BLaER1 treated with 17β-estradiol and CSF1 and Interleukin-3, amounts not matched to agents 10 nM and 100 nM (cell line): ENCODE results near the gene VIPAS39.

Experiments
- H3K27ac ChIP-seq, 11 experiments: shearing (Covaris generic); formaldehyde crosslinking; 2 replicates each; pipeline ENCODE4 v1.8.1; 2022
- H3K27me3 ChIP-seq, 11 experiments: shearing (Covaris generic); formaldehyde crosslinking; 2 replicates each; pipeline ENCODE4 v1.8.1; 2022
- H3K36me3 ChIP-seq, 11 experiments: shearing (Covaris generic); formaldehyde crosslinking; 2 replicates each; pipeline ENCODE4 v1.8.1; 2022
- H3K4me1 ChIP-seq, 10 experiments: shearing (Covaris generic); formaldehyde crosslinking; 2 replicates each; pipeline ENCODE4 v1.8.1; 2022
- H3K4me2 ChIP-seq, 11 experiments: shearing (Covaris generic); formaldehyde crosslinking; 2 replicates each; pipeline ENCODE4 v1.8.1; 2022
- H3K4me3 ChIP-seq, 10 experiments: shearing (Covaris generic); formaldehyde crosslinking; 2 replicates each; pipeline ENCODE4 v1.8.1; 2022
- H3K9ac ChIP-seq, 11 experiments: shearing (Covaris generic); formaldehyde crosslinking; 2 replicates each; pipeline ENCODE4 v1.8.1; 2022
- H3K9me3 ChIP-seq, 11 experiments: shearing (Covaris generic); formaldehyde crosslinking; replicated peaks in 1 of 11; 2 replicates each; pipeline ENCODE4 v1.8.1; 2022
- H4K20me1 ChIP-seq, 11 experiments: shearing (Covaris generic); formaldehyde crosslinking; 2 replicates each; pipeline ENCODE4 v1.8.1; 2022
- Cebpa-rat ChIP-seq, 11 experiments: shearing (Covaris generic); IDR thresholded peaks; 2 replicates each; pipeline ENCODE4 v1.8.1; 2022

VIPAS39 gene

GRCh38 chr14:77491056-77491455, 33.7 kb upstream of the VIPAS39 start:
- no peak for TF ChIP-seq Cebpa-rat (IDR thresholded peaks at IDR 0.05)
- H3K4me3 ChIP-seq = no peak overlapping the region
- peaks cover 0 to 28% (median 18%) of the 10 kb centered on the region in 10 experiments; a peak in 16 of 20 replicates for H3K4me1 ChIP-seq
- H3K4me2 ChIP-seq = no peak overlapping the region
- H3K36me3 ChIP-seq = no peaks in the 10 kb centered on the region
- H3K9ac ChIP-seq = no peak overlapping the region
- H4K20me1 ChIP-seq = no peaks in the 10 kb centered on the region
- H3K27me3 ChIP-seq = no peaks in the 10 kb centered on the region
- no peak overlapping the region for H3K27ac ChIP-seq
- H3K9me3 ChIP-seq = no peaks in the 10 kb centered on the region

DNA sequence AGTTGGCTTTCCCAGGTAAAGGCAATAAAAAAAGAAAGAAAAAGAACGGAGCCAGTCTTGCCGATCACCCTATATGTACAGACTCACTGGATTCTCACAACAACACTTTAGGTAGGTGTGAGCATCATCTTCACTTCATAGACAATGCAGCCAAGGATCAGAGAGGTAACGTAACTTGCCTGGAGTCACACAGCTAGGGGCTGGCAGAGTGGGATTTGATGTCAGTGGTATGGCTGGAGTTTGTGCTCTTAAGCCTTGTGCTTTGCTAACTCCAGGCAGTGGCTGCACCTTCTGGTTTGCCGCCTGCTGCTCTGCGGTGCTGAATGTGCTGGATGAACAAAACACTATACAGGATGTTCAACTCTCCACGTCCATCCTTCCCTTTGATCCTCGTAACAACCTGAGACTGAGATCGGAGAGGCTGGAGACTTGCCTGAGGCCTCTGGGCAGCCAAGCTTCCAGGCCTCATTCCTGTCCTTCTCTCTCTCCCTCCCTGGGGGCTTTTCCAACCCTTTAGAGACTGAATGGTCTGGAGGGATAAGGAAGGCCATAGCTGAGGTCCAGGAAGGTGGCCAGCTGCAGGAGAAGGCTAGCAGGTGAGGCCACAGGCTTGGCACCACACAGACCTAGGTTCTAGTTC, 33.1 kb upstream of the VIPAS39 start:
- TF ChIP-seq Cebpa-rat (IDR thresholded peaks at IDR 0.05) = no peak
- Histone ChIP-seq H3K27ac (no peak overlapping the region), H3K36me3 (no peaks in the 10 kb centered on the region), H3K4me2 (no peak overlapping the region), H3K4me3 (no peak overlapping the region), H3K4me1 (peaks cover 0 to 22% (median 13%) of the 10 kb centered on the region in 10 experiments; a peak in 16 of 20 replicates), H3K27me3 (no peaks in the 10 kb centered on the region), H4K20me1 (no peaks in the 10 kb centered on the region), H3K9ac (no peak overlapping the region), H3K9me3 (no peaks in the 10 kb centered on the region)

DNA sequence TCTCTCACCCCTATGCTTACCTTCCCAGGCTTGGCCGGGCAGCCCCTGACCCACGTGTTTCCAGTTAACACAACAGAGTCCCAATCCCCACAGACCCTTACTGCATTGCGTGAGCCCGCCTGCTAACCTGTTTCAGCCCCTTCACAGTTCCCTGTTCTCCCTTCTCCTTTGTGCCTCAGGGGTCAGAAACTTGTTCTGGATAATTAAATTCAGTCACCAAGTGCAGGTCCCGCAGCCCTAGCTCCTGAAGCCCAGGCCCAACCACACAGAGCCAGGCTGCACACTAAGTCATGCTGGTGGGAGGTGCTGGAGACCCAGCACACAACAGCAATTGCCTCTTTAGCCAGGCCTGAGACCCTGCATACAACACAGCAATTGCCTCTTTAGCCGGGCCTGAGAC, 31.6 kb upstream of the VIPAS39 start:
- no peaks in the 10 kb centered on the region for H3K9me3 ChIP-seq
- H3K27me3 ChIP-seq = no peaks in the 10 kb centered on the region
- H3K27ac ChIP-seq = no peak overlapping the region
- peaks cover 0 to 17% (median 6%) of the 10 kb centered on the region in 10 experiments; a peak in 10 of 20 replicates for H3K4me1 ChIP-seq
- peaks cover 0 to 5% (median 0%) of the 10 kb centered on the region in 11 experiments; a peak in 3 of 22 replicates for H4K20me1 ChIP-seq
- H3K4me3 ChIP-seq = no peak overlapping the region
- H3K9ac ChIP-seq = no peak overlapping the region
- no peak overlapping the region for H3K4me2 ChIP-seq
- TF ChIP-seq Cebpa-rat (IDR thresholded peaks at IDR 0.05) = no peak
- H3K36me3 ChIP-seq = no peaks in the 10 kb centered on the region

DNA sequence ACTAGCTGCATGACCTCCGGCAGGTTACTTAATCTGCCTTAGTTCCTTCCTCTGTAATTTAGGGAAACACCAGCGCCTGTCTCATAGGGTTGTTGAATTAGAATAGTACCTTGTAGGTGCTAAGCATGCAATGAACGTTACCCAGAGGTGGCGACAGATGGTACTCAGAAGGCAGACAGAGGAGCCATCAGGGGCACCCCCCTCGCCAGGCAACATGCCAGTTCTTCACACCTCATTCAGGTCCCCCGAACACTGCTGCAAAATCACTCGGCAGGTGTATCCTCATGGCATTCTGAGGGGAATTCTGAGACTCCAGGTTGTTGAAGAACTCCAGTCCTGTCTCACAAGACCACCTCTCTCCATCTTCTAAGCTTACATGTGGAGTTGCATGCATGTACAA, 31.2 kb upstream of the VIPAS39 start:
- Histone ChIP-seq H3K36me3 (no peaks in the 10 kb centered on the region), H3K27ac (no peak overlapping the region), H3K4me2 (no peak overlapping the region), H3K27me3 (no peaks in the 10 kb centered on the region), H3K4me1 (peaks cover 0 to 21% (median 7%) of the 10 kb centered on the region in 10 experiments; a peak in 10 of 20 replicates), H3K4me3 (no peak overlapping the region), H4K20me1 (peaks cover 0 to 5% (median 0%) of the 10 kb centered on the region in 11 experiments; a peak in 3 of 22 replicates), H3K9me3 (no peaks in the 10 kb centered on the region), H3K9ac (no peak overlapping the region)
- no peak for TF ChIP-seq Cebpa-rat (IDR thresholded peaks at IDR 0.05)

DNA sequence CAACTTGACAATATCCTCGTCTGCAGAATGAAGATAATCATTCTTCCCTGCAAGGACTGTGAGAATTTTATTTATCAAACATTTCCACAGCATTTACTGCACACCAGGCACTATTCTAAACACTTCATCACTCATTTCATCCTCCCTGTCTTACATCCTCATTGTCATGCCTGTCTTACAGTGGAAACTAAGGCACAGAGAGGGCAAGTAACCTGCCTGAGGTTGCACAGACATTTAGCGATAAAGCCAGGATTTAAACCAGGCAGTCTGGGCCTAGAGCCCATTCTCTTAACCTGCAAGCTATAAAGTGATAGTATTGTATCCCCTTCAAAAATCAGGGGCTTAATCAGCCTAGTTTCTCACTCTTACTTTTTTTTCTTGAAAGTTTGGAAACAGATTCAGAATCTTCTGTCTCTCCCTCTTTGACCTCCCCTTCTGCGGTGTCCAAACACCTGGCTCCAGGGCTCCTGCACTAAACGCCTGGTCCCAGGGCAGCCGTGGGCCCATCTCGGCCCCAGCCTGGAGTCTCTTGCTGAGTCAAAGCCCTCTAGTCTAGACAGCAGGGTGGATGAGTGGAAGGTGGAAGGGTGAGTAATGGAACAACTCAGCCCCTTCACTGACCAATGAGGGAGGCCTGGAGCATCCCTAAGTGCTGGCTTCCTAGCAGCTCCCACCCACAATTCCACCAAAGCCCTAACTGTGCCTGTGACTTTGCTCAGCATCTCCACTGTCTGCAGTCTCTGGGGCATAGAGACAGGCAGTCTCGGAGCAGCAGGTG, 28.7 kb upstream of the VIPAS39 start:
- H3K9me3 ChIP-seq = no peaks in the 10 kb centered on the region
- no peak for TF ChIP-seq Cebpa-rat (IDR thresholded peaks at IDR 0.05)
- H3K4me1 ChIP-seq = peaks cover 0 to 46% (median 26%) of the 10 kb centered on the region in 10 experiments; a peak in 17 of 20 replicates
- no peak overlapping the region for H3K9ac ChIP-seq
- H3K36me3 ChIP-seq = no peaks in the 10 kb centered on the region
- peaks cover 0 to 10% (median 0%) of the 10 kb centered on the region in 11 experiments; a peak in 3 of 22 replicates for H4K20me1 ChIP-seq
- H3K4me3 ChIP-seq = no peak overlapping the region
- H3K27me3 ChIP-seq = no peaks in the 10 kb centered on the region
- peak overlapping the region in 1 of 11 experiments; percentile 3; a peak in 1 of 22 replicates for H3K4me2 ChIP-seq
- no peak overlapping the region for H3K27ac ChIP-seq

DNA sequence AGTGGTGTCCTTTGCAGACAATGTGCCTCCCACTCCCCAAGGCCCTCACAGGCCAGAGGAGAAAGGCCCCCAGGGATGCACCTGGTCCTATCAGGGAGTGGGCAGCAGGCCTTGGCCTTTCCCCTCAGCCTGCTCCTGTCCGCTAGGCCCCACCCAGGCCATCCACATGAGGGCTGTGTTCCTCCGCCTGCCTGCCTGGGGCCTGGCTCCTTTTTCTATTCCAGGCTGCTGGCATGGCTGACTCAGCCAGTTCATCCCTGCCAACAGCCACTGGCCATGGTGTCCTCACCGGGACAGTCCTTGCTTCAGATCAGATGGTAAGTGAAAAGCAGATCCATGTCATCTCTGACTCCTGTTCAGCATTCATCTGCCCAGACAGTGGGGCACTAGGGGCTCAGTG, 27.9 kb upstream of the VIPAS39 start:
- Histone ChIP-seq H3K9ac (no peak overlapping the region), H3K27ac (no peak overlapping the region), H3K4me2 (no peak overlapping the region), H3K9me3 (no peaks in the 10 kb centered on the region), H3K4me3 (no peak overlapping the region), H4K20me1 (peaks cover 0 to 10% (median 0%) of the 10 kb centered on the region in 11 experiments; a peak in 3 of 22 replicates), H3K4me1 (peaks cover 0 to 49% (median 28%) of the 10 kb centered on the region in 10 experiments; a peak in 17 of 20 replicates), H3K27me3 (no peaks in the 10 kb centered on the region), H3K36me3 (no peaks in the 10 kb centered on the region)
- TF ChIP-seq Cebpa-rat (IDR thresholded peaks at IDR 0.05) = no peak

DNA sequence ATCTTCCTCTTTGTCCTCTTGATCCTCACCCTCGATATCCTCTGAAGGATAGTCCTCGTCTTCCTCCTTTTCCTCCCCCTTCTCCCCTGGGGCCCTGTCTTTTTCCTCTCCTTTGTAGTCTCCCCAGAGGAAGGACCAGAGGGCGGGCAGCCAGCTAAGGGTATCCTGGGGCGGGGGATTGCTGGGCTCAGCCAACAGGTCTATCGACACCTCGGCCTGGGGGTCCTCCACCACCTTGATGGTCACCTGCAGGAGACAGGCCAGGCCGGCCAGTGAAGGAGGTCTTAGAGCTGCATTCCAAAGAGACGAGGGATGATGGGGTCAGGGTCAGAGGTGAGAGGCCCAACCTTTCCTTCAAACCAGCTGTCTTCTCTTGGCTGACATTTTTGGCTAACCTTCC, 25.0 kb upstream of the VIPAS39 start:
- H4K20me1 ChIP-seq = peaks cover 0 to 10% (median 0%) of the 10 kb centered on the region in 11 experiments; a peak in 4 of 22 replicates
- TF ChIP-seq Cebpa-rat (IDR thresholded peaks at IDR 0.05) = no peak
- no peaks in the 10 kb centered on the region for H3K36me3 ChIP-seq
- H3K4me2 ChIP-seq = peak overlapping the region; percentile 1 to 87 (median 71); a peak in 21 of 22 replicates
- H3K27ac ChIP-seq = no peak overlapping the region
- H3K4me1 ChIP-seq = peaks cover 0 to 43% (median 26%) of the 10 kb centered on the region in 10 experiments; a peak in 17 of 20 replicates
- no peak overlapping the region for H3K4me3 ChIP-seq
- no peaks in the 10 kb centered on the region for H3K9me3 ChIP-seq
- no peak overlapping the region for H3K9ac ChIP-seq
- H3K27me3 ChIP-seq = no peaks in the 10 kb centered on the region

- Histone ChIP-seq H3K4me3 (no peak overlapping the region), H3K27me3 (no peaks in the 10 kb centered on the region), H3K9ac (no peak overlapping the region), H3K4me1 (peaks cover 0 to 40% (median 29%) of the 10 kb centered on the region in 10 experiments; a peak in 17 of 20 replicates), H3K9me3 (no peaks in the 10 kb centered on the region), H4K20me1 (peaks cover 0 to 5% (median 0%) of the 10 kb centered on the region in 11 experiments; a peak in 2 of 22 replicates), H3K36me3 (no peaks in the 10 kb centered on the region), H3K27ac (no peak overlapping the region), H3K4me2 (no peak overlapping the region)
- no peak for TF ChIP-seq Cebpa-rat (IDR thresholded peaks at IDR 0.05)
Observed at GRCh38 chr14:77478796-77479195, 21.4 kb upstream of the VIPAS39 start.

DNA sequence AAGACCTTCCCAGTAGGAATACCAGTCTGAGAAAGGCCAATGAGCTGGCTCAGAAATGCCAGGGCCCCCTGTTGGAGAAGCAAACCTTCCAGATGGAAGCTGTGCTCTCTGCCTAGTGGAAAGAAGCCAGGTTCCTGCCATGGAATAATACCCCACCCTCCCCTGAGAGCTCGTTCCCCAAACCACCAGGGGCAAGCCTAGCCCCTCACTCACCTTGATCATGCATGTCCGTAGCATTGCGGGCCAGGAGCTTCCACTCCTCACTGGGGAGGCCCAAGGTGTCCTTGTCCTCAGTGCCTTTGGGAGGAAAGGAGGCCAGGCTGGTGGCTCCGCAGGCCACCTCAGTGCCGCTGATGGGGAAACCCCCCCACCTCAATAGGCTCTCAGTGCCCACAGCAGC, 20.6 kb upstream of the VIPAS39 start:
- Histone ChIP-seq H3K27ac (no peak overlapping the region), H3K4me3 (no peak overlapping the region), H3K27me3 (no peaks in the 10 kb centered on the region), H4K20me1 (peaks cover 0 to 5% (median 0%) of the 10 kb centered on the region in 11 experiments; a peak in 2 of 22 replicates), H3K4me1 (peaks cover 0 to 35% (median 24%) of the 10 kb centered on the region in 10 experiments; a peak in 17 of 20 replicates), H3K9ac (no peak overlapping the region), H3K4me2 (no peak overlapping the region), H3K9me3 (no peaks in the 10 kb centered on the region), H3K36me3 (no peaks in the 10 kb centered on the region)
- no peak for TF ChIP-seq Cebpa-rat (IDR thresholded peaks at IDR 0.05)
